ENCODE results near the gene ARHGAP15.

The ARHGAP15 gene

DNA sequence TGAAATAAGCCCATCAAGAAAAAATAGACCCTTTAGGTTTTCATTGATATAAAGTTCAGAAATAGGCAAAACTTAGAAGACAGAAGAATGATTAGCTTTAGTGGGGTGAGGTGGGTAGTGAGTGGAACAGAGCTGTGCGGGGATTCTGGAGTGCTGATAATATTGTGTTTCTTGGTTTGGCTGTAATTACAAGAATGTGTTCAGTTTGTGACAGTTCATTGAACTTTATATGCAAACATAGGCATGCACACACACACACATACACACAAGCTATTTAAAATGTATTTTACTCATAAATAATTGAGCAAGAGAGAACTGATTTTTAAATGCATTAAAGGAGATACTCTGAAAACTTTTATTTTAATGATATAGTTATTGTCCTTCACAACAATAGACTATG, 17.1 kb downstream of the ARHGAP15 start:
- DNase-seq = no peak

DNA sequence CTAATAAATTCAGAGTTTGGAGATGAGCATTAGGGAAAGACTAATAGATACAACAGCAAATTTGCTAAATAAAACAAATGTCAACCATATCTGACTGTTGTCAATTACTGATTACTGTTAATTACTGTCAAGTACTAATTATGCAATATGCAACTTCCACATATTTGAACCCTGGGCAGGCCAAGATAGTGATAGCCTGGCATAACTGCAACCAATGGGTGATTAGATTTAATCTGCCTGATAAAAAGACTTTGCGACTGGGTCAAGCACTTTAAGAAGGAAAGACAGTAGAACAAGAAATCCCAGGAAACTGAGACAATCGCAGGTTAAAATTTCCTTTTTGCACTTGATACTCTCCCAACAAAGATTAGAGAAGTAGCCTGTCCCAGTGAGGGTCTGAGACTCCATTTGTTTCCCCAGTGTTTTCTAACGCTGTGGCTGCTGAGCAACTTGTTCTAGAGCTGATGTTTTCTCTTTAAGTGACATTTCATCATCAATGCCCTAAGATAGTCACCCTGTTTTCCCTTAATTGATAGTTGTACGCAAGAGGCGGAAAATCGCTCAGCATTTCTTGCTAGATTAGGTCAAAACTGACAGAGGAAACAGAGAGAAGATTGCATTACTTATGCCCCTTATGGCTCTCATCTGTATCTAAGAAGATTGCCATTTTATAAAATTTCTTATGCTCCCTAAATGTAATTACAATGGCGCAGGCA, 17.8 kb downstream of the ARHGAP15 start:
- no peak for DNase-seq

GRCh38 chr2:143148011-143148410, 18.8 kb downstream of the ARHGAP15 start:
- DNase-seq = no peak

- DNase-seq = no peak
These were observed 19.5 kb downstream of the ARHGAP15 start for GRCh38 chr2:143148757-143149156.

DNA sequence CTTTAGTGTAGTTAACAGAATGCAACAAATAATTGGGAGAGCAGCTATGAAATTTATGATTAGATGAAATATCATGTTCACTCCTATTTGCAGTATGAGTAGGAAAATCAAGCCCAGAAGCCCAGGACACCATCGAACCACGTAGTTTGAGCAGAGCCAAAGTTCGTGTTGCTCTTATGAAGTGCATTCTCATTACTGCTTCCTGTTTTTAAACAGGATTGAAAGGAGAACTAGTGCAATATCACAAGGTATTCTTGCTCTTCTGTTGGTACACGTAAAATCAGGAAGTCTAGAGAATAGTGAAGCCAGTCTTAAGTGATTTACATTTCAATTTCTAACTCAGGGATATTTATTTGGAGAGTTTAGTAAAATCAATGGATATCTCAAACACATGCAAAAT, 21.1 kb downstream of the ARHGAP15 start:
- no peak for DNase-seq

DNA sequence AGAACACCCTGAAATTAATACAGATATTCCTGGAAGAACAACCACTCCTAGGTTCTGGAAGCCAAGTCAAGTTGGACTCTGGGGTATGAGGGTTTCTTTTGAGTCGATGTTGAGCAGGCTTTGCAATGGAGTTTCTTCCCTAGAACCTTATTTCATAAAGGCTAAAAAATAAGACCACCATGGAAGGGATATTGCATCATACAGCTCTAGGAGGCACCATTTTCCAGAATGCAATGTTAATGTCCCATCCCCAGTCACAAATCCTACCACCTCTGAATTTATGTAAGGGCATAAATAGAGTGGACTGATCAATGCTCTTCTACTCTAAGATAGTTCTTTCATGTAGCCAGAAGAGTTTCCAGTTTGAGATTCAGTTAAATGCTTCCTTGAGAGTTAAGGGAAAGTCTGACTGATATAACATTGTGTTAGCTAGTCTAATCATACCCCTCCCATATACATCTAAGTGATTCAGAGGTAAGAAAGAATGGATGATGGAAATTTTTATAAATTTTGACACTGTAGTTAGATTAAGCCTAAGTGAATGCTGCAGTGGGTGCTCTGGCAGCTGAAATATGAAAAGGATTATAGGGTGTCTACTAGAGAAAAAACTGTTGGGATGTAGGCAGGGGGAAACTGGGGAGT, 22.0 kb downstream of the ARHGAP15 start:
- DNase-seq = no peak

DNA sequence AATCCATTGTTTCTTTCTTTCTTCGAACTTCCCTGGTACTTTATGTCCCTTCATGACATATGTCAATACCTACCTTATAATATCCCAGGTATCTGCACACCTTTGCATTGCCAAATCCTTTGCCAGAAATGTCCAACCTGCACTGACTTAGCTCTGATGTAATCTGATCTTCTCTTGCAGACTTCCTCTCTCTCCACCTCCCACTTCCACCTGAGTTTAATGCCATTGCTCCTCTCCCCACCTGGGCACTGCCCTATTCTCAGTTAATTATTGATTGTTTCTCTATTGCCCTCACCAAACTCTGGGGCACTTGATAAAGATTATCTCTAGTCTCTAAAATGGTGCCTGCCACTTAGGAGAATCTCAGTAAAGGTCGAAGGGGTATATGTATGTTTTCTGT, 23.0 kb downstream of the ARHGAP15 start:
- DNase-seq = no peak

- DNase-seq = no peak
These were observed 23.4 kb downstream of the ARHGAP15 start for GRCh38 chr2:143152637-143153036.

GRCh38 chr2:143155661-143156060, 26.4 kb downstream of the ARHGAP15 start:
- no peak for DNase-seq

GRCh38 chr2:143157001-143157400, 27.8 kb downstream of the ARHGAP15 start:
- no peak for DNase-seq

- no peak for DNase-seq
These were observed 28.2 kb downstream of the ARHGAP15 start for GRCh38 chr2:143157418-143157817.

GRCh38 chr2:143158098-143158497, 28.9 kb downstream of the ARHGAP15 start:
- DNase-seq = no peak

DNA sequence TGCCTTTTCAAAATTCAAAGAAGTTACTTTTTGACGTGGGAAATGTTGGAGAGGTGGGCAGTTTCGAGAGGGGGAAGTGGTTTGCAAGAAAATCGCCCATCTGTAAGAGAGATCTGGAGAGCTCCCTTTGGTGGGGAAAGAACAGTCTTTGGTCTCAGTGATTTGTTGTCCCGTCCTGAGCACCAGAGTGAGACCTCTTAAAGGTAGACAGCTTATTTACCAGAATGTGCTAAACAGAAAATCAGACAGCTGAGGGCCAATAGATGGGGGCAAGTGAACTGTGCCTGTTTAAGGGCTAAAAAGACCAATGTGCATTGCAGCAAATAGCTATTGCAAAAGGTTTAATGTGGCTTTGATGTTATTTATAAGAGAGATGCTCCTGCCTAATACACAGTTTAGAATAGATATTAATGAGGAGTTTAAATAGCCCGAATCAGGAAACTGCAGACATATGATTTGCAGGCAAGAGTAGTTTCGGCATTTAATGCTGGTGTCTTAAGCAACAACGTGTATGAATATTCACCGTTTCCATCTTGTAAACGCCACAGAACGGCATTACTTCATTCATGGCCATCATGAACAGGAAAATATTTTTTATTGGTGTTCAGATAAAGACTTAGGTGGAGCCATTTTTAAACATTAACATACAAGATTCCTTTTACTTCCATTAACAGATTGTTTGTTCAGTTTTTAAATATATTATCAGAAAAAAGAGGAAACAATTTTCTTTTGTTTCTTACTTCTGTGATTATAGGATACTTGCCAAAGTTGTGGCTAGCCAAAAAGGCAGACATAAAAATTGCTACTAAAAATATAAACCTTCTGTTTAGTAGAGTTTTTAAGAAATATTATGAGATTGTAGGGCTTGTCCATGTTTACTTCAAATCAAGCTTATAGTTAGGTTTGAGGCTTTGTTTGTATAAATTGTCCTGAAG, 29.6 kb downstream of the ARHGAP15 start:
- no peak for DNase-seq

- DNase-seq = no peak
These were observed 30.2 kb downstream of the ARHGAP15 start for GRCh38 chr2:143159486-143159840.

DNA sequence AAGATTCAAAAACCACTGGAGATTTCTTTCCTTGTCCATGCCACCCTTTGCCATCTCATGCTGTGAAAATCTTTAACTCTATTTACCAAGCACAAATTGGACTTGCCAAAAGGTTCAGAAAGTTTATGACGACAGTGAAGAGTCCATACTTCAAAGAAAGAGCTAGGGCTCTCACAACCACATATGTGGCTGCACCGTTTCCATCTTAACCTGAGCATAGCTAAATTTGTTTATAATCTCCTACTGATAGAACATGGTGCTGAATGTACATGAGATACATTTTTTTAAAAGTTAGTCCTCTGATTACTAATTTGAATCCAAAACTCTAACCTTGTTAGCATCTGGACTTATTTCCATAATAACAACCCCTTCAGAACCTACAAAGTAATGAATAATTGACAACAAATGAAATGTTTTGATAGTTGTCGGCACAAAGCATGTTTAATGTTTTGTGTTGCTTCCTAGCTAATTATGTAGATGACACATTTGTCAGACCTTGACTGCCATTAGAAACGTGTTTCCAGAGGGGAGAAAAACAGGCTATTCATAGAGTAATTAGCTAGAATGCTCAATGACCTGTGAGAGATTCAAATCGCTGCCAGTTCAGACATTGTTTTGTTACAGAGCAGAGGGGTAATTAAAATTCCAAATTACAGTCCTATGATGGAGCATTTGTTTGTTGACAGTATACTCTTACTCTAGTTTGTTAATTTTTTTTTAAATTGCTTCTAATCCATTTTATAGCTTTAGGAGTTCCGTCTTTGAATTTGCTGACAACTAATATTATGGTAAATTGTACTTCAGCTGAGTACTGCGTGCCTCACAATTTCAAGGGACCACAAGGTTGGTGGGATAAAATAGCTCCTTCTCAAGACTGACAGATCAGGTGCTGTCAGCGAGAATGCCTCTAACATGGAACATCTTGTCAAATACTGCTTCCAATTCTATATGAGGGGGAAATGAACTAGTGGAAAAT, 31.8 kb downstream of the ARHGAP15 start:
- no peak for DNase-seq

GRCh38 chr2:143162123-143162837, 33.1 kb downstream of the ARHGAP15 start:
- peak; percentile 68 for DNase-seq

- no peak for DNase-seq
These were observed 33.8 kb downstream of the ARHGAP15 start for GRCh38 chr2:143162997-143163396.

- DNase-seq = no peak
These were observed 34.3 kb downstream of the ARHGAP15 start for GRCh38 chr2:143163499-143163898.

- no peak for DNase-seq
These were observed 36.1 kb downstream of the ARHGAP15 start for GRCh38 chr2:143165291-143165690.

DNA sequence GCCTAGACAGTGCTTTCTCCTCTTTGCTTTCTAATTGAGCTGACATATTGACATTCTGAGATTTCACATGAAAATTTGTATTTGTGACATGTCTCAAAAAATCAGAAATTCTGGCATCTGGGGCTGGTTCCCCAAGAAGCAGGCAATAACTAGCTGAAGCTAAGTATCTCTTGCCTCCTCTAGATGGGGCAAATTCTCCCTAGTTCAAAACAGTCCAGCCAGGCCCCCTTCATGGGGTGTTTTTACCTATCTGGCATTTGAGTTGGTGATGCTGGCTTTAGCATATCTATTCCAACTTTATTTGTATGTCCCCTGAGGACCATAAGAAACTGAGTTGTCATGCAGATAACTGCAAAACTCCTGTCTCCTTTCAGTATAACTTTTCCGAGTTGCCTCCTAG, 39.9 kb downstream of the ARHGAP15 start:
- no peak for DNase-seq

GRCh38 chr2:143171817-143172216, 42.6 kb downstream of the ARHGAP15 start:
- DNase-seq = no peak

DNA sequence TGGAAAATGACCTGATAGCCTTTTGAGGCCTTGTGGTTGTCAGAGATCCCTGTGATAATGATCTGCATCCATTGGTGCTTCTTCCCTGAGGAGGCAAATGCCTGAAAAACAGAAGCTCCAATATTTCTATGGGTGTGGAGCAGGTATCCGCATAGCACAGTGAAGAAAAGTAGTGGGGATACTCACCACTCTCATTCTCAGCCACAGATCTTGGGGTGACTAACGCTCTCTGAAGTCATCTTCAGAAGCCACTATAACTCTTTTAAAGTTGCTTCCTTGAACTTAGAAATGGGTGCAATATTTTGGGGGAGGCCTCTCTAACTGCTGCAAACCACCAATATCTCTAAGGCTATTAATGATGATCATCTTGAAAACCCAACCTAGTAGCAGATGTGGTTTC, 46.2 kb downstream of the ARHGAP15 start:
- DNase-seq = no peak
